GM21447 (cell line): Measurements from ENCODE around the gene NMNAT3.
"Not testable (repeated sequence)": the region's sequence is repeated elsewhere in the genome, so short reads cannot be mapped to it uniquely, and the experiment has no call there.

Source experiments
- ATAC-seq: cut with Tn5 transposase; IDR thresholded peaks from one replicate; pipeline ENCODE4 v1.9.1; 2021; ENCODE audit not compliant: unreplicated experiment

NMNAT3 gene

DNA sequence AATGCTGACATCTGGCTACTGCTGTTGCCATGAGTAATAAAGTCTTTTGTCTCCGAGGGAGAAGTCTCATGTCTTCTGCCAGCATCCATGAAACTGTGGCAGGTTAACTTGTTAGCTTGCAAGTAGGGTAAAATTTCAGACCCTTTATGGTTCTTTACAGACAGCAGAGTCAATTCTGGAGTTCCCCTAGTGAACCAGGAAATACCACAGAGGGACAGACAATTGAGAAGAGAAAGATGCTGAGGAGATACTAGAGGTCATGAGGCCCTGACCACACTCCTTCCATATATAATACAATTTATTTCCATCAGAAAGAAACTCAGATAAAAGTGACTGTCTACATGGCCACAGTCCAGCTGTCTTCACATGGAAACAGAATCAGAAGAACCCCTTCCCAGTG is 38.1 kb downstream of the NMNAT3 start:
- no peak for ATAC-seq

DNA sequence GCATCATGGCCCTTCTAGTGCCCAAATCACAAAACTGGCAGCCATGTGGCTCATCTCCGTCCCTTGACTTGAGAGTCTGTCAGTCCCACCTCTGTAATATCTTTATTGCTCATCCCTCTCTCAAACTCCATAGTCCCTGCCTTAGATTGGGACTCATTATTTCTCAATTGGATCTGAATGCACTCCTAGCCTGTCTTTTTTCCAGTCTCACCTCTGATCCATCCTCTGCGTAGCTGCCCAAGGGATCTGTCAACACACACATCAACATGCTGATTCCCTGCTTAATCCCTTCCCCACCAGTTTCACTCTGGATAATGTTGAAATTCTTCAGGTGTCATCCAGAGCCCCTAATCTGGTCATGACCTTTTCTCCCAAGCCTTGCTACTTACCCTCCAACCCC is 39.3 kb downstream of the NMNAT3 start:
- no peak for ATAC-seq

DNA sequence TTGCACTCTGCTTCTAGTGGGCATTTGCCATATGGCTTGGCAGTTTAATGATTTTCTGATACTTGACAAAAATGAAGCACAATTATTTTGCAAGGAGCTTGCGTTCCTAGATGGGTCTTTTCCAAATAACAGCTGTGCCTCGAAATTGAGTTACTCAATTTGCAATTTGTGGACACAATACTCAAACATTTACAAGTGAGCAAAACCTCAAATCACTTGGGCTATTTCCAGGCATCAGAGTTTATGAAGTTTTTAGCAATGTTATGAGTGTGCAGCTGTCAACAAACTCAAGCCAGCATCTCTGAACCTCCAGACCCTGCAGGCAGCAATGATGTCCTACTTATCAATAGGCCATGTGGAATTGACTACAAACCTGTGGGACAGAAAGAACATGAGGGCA is 41.3 kb downstream of the NMNAT3 start:
- ATAC-seq: no peak

DNA sequence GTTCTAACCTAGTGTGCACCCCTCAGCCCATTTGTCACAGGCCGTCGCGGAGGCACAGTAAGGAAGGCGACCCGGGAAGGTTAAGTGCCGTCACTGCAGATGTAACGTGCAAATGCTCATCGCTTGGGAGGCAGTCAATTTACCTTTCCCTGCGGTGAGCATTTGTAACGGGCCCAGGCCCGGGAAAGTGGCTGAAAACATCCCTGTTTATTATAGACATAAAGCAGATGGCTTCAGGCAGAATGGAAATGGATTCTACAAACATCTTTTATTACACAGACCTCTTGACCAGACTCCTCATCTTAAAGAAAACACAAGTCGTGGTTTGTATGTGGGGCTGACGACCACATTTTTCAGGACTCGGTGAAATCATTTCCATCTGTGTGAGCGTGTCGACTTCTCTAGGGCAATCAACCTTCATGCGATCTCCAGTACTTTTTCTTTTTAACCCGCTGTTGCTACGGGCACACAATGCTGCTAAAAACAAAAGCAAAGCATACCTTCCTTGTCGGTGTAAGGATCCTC is 43.6 kb downstream of the NMNAT3 start:
- no peak for ATAC-seq

DNA sequence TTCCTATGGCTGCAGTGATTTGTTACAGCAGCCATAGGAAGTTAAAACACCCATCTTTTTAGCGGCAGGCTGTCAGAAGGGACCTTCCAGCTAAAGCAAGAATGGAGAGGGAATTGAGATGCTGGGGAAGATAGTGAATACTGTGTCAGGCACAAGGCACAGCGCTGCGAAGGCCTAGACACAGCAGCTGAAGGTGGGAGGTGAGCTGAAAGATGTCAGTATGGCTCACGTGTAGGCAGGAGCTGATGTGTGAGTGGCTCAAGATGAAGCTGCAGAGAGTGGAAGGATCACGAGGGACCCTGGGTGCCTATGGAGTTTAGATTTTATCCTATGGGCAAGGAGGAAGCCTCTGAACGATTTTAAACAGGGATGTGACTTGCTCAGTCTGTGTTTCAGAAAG is 44.3 kb downstream of the NMNAT3 start:
- no peak for ATAC-seq

DNA sequence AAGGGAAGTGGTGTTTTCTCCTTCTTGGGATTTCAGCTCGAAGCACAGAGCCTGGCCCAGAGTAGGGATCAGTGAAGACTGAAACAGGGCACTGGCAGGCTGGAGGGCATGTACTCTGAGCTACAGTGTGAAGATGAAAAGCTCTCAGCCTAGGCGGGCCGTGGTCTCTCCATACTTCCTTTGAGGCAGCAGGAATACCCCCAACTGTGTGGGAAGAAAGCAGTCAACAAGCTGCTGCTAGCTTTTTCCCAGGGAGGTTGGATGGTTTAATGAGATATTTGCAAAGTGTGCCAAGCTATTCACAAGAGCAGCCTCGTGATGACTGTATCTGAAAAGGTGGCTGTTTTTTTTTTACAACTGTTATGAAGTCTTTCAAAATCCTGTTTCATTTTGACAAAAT is 47.2 kb downstream of the NMNAT3 start:
- no peak for ATAC-seq

DNA sequence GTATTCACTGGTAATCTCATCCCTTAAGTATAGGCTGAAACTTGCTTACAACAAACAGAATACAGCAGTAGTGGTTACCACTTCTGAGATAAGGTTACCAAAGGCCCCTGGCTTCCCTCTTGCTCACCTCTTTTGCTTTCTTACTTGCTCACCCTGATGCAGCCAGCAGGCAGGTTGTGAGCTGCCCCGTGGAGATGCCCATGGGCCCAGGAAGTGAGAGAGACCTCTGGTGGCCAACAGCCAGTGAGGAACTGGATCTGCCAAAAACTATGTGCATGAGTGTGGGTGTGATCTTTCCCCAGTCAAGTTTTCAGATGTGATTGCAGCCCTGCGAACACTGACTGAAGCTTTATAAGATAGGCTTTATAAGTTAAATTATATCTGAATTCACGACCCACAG is 48.7 kb downstream of the NMNAT3 start:
- no peak for ATAC-seq

DNA sequence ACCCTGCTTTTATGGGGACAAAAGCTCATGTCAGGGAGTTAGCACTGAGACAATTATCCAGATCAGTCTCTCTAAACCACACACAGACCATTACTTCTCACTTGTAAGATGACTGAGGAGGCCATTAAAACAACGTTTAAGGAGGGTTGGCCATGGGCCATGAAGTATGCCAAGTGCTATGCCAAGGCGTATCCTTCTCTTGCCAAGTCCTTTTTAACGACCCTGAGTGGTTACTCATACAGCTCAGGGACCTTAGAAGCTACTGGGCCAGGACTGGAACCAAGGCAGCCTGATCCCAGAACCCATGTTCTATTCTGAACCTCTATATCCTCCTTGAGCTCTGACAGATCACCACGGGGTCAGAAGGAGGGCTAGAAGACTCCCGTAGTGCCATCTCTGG is 50.0 kb downstream of the NMNAT3 start:
- no peak for ATAC-seq

DNA sequence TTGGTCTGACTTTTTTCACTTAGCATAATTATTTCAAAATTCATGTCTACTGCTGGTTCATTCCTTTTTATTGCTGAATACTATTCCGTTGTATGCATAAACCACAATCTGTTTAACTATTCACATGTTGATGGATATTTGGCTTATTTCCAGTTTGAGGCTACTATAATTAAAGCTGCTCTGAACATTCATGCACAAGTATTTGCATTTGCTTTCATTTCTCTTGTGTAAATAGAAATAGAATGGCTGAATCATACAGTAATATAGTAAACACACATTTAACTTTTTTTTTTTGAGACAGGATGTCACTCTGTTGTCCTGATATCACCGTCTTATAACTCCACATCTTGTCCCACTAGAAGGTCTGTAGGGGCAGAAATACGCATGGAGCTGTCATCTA is 57.3 kb downstream of the NMNAT3 start:
- no peak for ATAC-seq

DNA sequence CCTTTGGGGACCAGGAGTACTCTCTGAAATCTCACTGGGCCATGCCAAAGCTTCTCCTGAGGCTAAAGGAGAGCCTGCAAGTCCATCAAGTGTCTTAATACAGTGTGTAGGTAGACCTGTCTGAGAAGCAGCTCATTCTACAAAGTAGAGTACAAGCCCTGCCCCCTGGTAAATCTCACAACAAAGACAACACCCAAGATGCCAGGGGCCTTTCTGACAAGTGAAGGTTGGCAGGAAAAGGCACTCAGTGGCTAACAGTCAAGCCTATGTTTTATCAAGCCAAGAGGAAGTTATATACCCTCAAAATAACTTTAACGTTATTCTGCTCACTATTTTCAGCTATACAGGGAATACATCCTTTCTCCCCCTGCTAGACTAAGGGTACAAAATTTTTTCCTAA is 58.3 kb downstream of the NMNAT3 start:
- no peak for ATAC-seq

DNA sequence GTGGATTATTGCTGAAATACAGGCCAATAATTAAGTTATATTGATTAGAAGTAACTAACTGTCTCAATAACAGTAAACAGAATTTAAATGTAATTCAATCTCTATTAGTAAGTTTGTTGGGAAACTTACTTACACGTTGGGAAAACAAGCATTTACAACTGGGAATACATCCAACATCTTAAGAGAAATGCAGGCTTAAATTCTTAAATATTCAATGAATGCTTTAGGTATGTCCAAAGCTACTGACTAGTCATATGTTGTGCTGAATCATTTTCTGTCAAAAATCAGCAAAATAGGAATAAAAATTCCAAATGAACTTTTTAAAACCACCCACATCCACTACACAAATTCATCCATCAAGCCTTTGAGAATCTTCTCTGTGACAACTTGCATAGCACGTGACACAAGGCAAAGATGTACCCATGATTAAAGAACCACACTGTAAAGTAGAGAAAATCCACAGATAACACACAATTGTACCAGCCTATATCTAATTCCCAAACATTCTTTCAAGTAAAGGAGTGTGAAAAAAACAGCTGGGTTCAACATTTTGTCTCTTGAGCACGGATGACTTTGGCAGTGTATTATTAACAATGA is 60.0 kb downstream of the NMNAT3 start:
- ATAC-seq: no peak

DNA sequence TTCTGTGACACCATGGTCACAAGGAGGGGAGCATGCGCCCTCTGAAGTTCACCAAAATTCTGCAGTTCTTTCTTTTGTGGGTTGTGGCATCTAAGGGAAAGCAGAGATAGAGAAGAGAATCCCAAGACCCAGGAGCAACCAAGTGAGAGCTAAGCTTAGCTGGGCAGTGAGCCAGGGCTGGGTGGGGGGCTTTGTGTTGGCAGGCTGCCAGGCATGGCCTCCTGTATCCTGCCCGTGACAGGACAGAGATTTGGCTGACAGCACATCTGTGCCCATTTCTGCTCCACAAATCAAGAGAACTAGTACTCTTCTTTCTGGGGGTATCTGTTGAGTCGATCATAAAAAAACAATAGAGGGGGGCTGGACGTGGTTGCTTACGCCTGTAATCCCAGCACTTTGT is 66.2 kb downstream of the NMNAT3 start:
- ATAC-seq: no peak

DNA sequence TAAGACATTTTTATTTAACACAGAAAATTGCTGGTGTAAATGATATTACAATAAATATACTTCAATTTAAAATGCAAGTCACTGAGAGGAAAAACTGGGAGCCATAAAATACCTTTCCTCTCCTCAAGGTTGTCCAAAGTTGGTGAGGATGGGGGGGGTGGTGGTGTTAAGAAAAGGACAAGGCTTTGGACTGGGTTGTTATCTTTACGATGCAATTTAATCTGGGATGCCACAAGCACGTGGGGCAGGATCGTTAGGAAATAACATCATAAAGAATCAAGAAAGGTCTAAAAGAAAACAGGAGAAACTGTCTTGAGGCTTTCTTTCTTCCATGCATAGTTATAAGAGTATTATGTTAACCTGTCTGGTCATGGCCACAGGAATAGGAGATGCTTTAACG is 66.9 kb downstream of the NMNAT3 start:
- no peak for ATAC-seq

DNA sequence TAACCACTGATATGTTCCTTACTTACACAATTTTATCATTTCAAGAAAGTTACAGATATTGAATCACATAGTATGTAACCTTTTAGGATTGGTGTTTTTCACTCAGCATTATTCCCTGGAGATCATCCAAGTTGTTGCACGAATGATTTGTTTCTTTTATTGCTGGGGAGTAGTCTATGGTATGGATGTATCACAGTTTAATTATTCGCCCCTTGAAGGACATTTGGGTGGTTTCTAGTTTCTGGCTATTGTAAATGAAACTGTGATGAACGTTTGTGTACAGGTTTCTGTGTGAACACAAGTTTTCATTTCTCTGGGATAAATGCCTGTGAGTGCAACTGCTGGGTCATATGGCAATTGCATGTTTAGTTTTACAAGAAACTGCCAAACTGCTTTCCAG is 68.8 kb downstream of the NMNAT3 start:
- no peak for ATAC-seq

DNA sequence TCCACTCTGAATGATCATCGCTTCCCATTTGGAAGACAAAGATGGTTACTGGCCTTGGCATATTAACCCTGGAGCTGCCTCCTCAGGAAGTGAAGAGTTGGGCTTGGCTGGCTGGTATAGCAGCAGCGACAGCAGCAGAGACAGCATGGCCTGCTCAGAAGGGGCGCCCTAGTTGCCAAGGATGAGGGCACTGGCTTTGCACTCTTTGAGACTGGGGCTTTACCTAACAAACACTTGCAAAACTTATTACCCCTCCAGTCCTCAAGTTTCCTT is 69.7 kb downstream of the NMNAT3 start:
- ATAC-seq: no peak

DNA sequence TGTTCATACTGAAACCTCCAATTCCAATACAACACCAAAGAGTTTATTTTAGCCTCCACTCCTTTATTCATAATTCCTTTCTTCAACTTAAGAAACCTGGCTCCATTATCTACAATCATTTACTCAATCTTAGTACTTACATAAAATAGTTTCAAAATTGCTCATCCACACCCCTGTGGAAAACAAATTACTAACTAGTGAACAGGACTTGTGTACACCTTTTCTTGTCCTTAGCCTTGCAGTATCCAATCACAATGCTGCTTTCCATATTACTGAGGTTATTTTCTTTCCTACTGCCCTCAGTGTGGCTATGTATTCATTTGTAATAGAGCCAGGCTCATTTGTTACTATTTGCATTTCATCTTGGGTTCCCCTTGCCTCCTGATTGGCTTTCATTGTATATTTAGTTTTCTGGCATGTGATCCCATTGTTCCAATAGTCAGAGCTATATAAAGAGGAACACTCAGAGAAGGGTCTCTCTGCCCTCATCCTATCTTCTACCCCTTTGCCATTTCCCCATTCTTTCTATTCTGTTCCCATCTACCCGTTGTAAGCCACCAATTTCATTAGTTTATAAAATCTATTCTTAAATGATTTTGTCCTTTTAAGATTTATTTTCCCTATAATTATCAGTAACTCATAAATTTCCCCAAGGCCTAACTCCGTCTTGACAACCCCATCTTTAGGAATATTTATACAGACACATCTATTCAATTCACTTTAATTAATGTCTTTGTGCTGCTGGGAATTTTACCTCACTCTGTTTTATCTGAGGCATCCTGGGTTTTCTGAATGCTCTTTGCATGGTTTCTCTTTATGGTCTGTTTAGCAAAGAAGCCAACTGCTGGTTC is 70.3 kb downstream of the NMNAT3 start:
- ATAC-seq: no peak

DNA sequence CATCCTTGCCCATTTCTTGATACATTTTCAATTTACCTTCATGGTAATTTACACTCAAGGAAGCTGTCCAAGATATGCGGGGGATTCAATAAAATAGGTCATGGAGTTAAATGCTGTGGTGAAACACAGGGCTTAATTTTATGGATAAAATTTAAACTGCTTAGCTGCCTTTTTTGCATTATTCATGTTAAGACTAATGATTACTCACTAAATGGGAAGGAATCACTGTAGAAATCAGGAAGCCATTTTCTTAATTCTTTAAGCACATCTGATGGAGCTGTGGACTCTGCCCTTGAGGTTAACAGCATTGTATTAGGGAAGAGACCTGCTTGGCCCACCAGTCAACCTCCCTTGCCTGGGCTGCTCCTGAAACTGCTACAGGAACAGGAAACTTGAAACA is 75.8 kb downstream of the NMNAT3 start:
- ATAC-seq: no peak

DNA sequence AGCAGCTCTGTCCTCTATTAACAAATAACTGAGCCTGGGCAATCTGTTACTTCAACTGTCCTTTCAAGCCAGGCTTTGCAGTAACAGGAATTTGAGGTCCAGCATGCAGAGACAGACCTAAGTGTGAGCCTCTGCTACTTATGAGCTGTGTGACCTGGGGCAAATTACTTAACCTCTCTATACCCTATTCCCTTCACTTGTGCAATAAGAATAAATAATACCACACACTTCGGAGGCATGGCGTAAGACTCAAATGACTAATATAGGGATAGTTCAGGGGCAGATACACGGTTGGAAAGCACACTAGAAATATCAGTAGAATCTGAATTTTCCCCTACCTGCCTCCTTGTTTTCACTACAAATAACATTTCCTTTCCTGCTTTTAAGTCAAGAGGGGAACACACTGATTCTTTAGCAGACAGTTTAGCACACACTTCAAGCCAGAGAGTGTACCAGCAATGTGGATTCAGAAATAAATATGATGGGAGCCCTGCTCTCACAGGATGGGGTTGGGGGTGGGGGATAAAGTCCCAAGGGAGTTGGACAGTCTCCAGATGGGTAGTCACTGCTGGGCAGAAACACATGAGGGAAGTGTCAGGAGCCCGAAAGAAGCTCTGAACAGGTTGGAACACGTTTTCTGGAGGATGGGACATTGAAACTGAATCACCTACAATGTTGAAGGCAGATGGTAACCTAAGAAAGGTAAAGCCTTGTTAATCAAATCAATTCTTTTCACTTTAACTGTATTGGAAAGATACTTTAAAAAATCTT is 76.4 kb downstream of the NMNAT3 start:
- ATAC-seq: no peak

DNA sequence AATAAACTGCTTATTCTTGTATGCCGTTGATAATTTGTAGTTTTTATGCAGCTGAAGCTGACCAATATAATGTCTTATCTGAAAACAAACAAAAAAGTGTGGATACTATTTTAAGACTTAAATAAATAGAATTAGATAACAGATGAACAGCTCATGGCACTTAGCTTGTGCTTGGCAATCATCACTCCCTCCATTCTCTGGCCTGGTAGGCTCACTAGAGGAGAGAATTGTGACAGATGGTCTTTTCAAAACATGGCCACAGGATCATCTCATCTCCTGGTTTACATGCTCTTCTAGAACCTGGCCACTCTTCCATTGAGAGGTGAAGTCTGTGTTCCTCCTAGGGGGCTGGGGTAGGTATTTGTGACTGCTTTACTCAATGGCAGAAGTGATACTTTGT is 79.8 kb downstream of the NMNAT3 start:
- no peak for ATAC-seq

DNA sequence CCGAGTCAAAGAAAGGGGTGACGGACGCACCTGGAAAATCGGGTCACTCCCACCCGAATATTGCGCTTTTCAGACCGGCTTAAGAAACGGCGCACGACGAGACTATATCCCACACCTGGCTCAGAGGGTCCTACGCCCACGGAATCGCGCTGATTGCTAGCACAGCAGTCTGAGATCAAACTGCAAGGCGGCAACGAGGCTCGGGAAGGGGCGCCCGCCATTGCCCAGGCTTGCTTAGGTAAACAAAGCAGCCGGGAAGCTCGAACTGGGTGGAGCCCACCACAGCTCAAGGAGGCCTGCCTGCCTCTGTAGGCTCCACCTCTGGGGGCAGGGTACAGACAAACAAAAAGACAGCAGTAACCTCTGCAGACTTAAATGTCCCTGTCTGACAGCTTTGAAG is 86.6 kb downstream of the NMNAT3 start:
- ATAC-seq: not testable (repeated sequence)

DNA sequence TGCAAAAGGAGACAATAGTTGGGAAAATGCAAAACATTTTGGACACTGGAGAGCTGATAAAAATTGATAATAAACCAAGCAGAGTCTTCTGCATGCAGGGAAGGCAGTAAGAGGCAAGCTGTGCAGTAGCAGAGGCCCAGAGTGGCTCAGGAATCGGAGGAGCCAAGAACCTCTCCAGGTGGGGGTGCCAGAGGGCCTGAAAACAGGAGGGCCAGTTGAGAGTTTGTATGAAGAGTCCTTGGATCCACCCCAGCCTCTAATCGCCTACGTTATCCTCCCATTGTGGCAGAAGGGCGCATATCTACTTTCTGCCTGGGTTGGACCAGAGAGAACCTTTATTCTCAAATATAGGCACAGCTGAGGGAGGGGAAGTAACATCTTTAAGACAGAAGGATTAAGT is 89.3 kb downstream of the NMNAT3 start:
- ATAC-seq: no peak

DNA sequence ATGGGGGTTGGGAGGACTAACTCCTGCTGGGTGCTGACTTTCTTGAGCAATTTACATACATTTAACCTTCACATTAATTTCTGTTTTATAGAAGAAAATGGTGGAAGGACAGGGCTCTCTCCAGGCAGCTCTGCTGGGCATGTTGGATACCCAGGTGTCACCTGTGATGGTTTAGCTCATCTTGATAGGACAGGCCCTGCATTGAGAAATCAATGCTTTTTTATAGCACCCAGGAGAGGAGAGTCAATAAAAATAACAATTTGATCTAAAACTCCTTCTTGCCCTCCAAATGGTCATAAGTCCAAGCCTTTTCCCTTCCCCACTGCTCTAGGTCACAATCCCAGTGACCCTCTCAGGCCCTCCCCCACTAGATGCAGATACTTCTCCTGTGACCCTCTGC is 90.0 kb downstream of the NMNAT3 start:
- ATAC-seq: no peak
